Osteoblast (primary cell): ENCODE data around the gene SLC12A7. TPM values are rescaled to one million over a fixed set of nuclear protein-coding genes. Genes with fewer than 3 reads are reported as not detected.

ENCODE experiments used
- DNase-seq: peaks from one replicate; pipeline ENCODE4 v3.0.0; 2011; ENCODE audit warnings: low spot score, mixed read lengths; ENCODE audit not compliant: insufficient read length; ENCODE audit errors: missing footprints
- H2AFZ ChIP-seq: 2 replicates; pipeline ENCODE4 v1.6.0; 2011; ENCODE audit warnings: mild to moderate bottlenecking, low read length
- H3K27ac ChIP-seq: 2 replicates; pipeline ENCODE4 v1.5.1; 2011; ENCODE audit warnings: mild to moderate bottlenecking, low read depth, low read length, moderate library complexity
- H3K27me3 ChIP-seq: 2 replicates; pipeline ENCODE4 v1.6.0; 2012; ENCODE audit warnings: mild to moderate bottlenecking, control low read depth, inconsistent platforms, low read length, moderate library complexity; ENCODE audit not compliant: insufficient read depth
- H3K36me3 ChIP-seq: 2 replicates; pipeline ENCODE4 v1.5.1; 2011; ENCODE audit warnings: mild to moderate bottlenecking, low read length, control low read depth, moderate library complexity; ENCODE audit not compliant: insufficient read depth
- H3K4me1 ChIP-seq: 2 replicates; pipeline ENCODE4 v1.5.1; 2011; ENCODE audit warnings: mild to moderate bottlenecking, low read length, control low read depth, moderate library complexity; ENCODE audit not compliant: insufficient read depth
- H3K4me2 ChIP-seq: 2 replicates; pipeline ENCODE4 v1.6.0; 2011; ENCODE audit warnings: mild to moderate bottlenecking, low read length; ENCODE audit not compliant: insufficient read depth
- H3K4me3 ChIP-seq: fragments of 200-600 bp; sonication (generic); 3 replicates; pipeline ENCODE4 v1.5.1; 2012; ENCODE audit warnings: mild to moderate bottlenecking, low read length, inconsistent platforms; ENCODE audit not compliant: insufficient read depth
- H3K79me2 ChIP-seq: 2 replicates; pipeline ENCODE4 v1.6.0; 2012; ENCODE audit warnings: mild to moderate bottlenecking, low read length, control low read depth, inconsistent platforms; ENCODE audit not compliant: insufficient read depth
- H3K9me3 ChIP-seq: 2 replicates; pipeline ENCODE4 v1.5.1; 2011; ENCODE audit warnings: low read depth, low read length, control low read depth
- H4K20me1 ChIP-seq: 2 replicates; pipeline ENCODE4 v1.6.0; 2012; ENCODE audit warnings: mild to moderate bottlenecking, low read length, control low read depth; ENCODE audit not compliant: insufficient read depth
- CTCF ChIP-seq: IDR thresholded peaks from 2 replicates; pipeline ENCODE4 v1.5.1; 2011; ENCODE audit warnings: mild to moderate bottlenecking, low read depth, low read length, moderate library complexity; ENCODE audit errors: extremely low read depth
- total RNA-seq: library from RNA; depleted of rRNA; stranded (reverse); fragments of >200 nt; gene quantifications from 2 replicates; pipeline ENCODE4 v1.2.3, GENCODE V29; 2012

Gene SLC12A7
- total RNA-seq, 1 donor: 6.9 TPM

GRCh38 chr5:1075555-1075881 lies 36.3 kb downstream of the SLC12A7 start:
- no peak overlapping the region for H3K27ac ChIP-seq
- DNase-seq: no peak
- H2AFZ ChIP-seq: no peak overlapping the region
- no peaks in the 10 kb centered on the region for H3K27me3 ChIP-seq
- H3K36me3 ChIP-seq: no peaks in the 10 kb centered on the region
- no peaks in the 10 kb centered on the region for H3K4me1 ChIP-seq
- no peak overlapping the region for H3K4me3 ChIP-seq
- no peaks in the 10 kb centered on the region for H3K9me3 ChIP-seq
- no peak overlapping the region for H3K4me2 ChIP-seq
- no peaks in the 10 kb centered on the region for H3K79me2 ChIP-seq
- no peaks in the 10 kb centered on the region for H4K20me1 ChIP-seq
- TF ChIP-seq CTCF: no peak

GRCh38 chr5:1074816-1075554 lies 36.9 kb downstream of the SLC12A7 start:
- DNase-seq: no peak
- no peak for TF ChIP-seq CTCF
- no peaks in the 10 kb centered on the region for H3K27me3 ChIP-seq
- H4K20me1 ChIP-seq: no peaks in the 10 kb centered on the region
- no peak overlapping the region for H3K27ac ChIP-seq
- H3K36me3 ChIP-seq: no peaks in the 10 kb centered on the region
- H3K4me2 ChIP-seq: no peak overlapping the region
- no peak overlapping the region for H2AFZ ChIP-seq
- no peak overlapping the region for H3K4me3 ChIP-seq
- H3K4me1 ChIP-seq: no peaks in the 10 kb centered on the region
- no peaks in the 10 kb centered on the region for H3K79me2 ChIP-seq
- no peaks in the 10 kb centered on the region for H3K9me3 ChIP-seq

GRCh38 chr5:1074226-1074625 lies 37.6 kb downstream of the SLC12A7 start:
- no peaks in the 10 kb centered on the region for H3K4me1 ChIP-seq
- no peaks in the 10 kb centered on the region for H3K27me3 ChIP-seq
- H3K9me3 ChIP-seq: no peaks in the 10 kb centered on the region
- H4K20me1 ChIP-seq: no peaks in the 10 kb centered on the region
- DNase-seq: no peak
- no peak overlapping the region for H3K27ac ChIP-seq
- H3K79me2 ChIP-seq: no peaks in the 10 kb centered on the region
- H3K4me2 ChIP-seq: no peak overlapping the region
- no peak for TF ChIP-seq CTCF
- H2AFZ ChIP-seq: no peak overlapping the region
- no peak overlapping the region for H3K4me3 ChIP-seq
- no peaks in the 10 kb centered on the region for H3K36me3 ChIP-seq

GRCh38 chr5:1073239-1074102 lies 38.4 kb downstream of the SLC12A7 start:
- H3K27ac ChIP-seq: no peak overlapping the region

More at GRCh38 chr5:1073239-1074102, 38.4 kb downstream of the SLC12A7 start:
- no peak overlapping the region for H3K4me2 ChIP-seq
- H3K27me3 ChIP-seq: no peaks in the 10 kb centered on the region
- no peak for DNase-seq
- no peaks in the 10 kb centered on the region for H3K4me1 ChIP-seq
- H2AFZ ChIP-seq: no peak overlapping the region
- no peak overlapping the region for H3K4me3 ChIP-seq
- TF ChIP-seq CTCF: no peak
- H3K36me3 ChIP-seq: no peaks in the 10 kb centered on the region
- no peaks in the 10 kb centered on the region for H3K9me3 ChIP-seq
- H4K20me1 ChIP-seq: no peaks in the 10 kb centered on the region
- H3K79me2 ChIP-seq: no peaks in the 10 kb centered on the region
